GM21390 (cell line): ENCODE measurements around the gene ZNF473.

Source experiments
- ATAC-seq: cut with Tn5 transposase; IDR thresholded peaks from one replicate; pipeline ENCODE4 v1.9.1; 2021; ENCODE audit not compliant: unreplicated experiment

ZNF473 gene

GRCh38 chr19:50025794-50026549 lies at the start of gene ZNF473:
TSS of gene ZNF473 (plus strand) at chr19:50026005. CDS start at chr19:50031083, 5,078 bp downstream.
- ATAC-seq = peak; percentile 60

- no peak for ATAC-seq
Measured at GRCh38 chr19:49976496-49976895, 49.3 kb upstream of the ZNF473 start.

- ATAC-seq = no peak
Measured at GRCh38 chr19:49977076-49977475, 48.7 kb upstream of the ZNF473 start.

GRCh38 chr19:49977881-49978280 lies 47.9 kb upstream of the ZNF473 start:
- no peak for ATAC-seq

GRCh38 chr19:49978324-49978723 lies 47.5 kb upstream of the ZNF473 start:
- no peak for ATAC-seq

GRCh38 chr19:49981603-49982593 lies 43.9 kb upstream of the ZNF473 start:
- no peak for ATAC-seq

- no peak for ATAC-seq
Measured at GRCh38 chr19:49983645-49984229, 42.1 kb upstream of the ZNF473 start.

GRCh38 chr19:49984491-49984890 lies 41.3 kb upstream of the ZNF473 start:
- no peak for ATAC-seq

- no peak for ATAC-seq
Measured at GRCh38 chr19:49985871-49986270, 39.9 kb upstream of the ZNF473 start.

- no peak for ATAC-seq
Measured at GRCh38 chr19:49986354-49986753, 39.5 kb upstream of the ZNF473 start.

GRCh38 chr19:49987159-49987698 lies 38.6 kb upstream of the ZNF473 start:
- no peak for ATAC-seq

- ATAC-seq = no peak
Measured at GRCh38 chr19:49988007-49988406, 37.8 kb upstream of the ZNF473 start.

- ATAC-seq = no peak
Measured at GRCh38 chr19:49988433-49988832, 37.4 kb upstream of the ZNF473 start.

GRCh38 chr19:49997709-49998108 lies 28.1 kb upstream of the ZNF473 start:
- ATAC-seq = no peak

GRCh38 chr19:49999371-50000010 lies 26.3 kb upstream of the ZNF473 start:
- no peak for ATAC-seq

- ATAC-seq = no peak
Measured at GRCh38 chr19:50000038-50000840, 25.6 kb upstream of the ZNF473 start.

GRCh38 chr19:50000841-50001557 lies 24.8 kb upstream of the ZNF473 start:
- ATAC-seq = no peak

GRCh38 chr19:50001775-50002174 lies 24.0 kb upstream of the ZNF473 start:
- no peak for ATAC-seq

- no peak for ATAC-seq
Measured at GRCh38 chr19:50002386-50002960, 23.3 kb upstream of the ZNF473 start.
